Activated CD8-positive, alpha-beta T cell treated with anti-CD3 and anti-CD28 coated beads, Interleukin-2, amount 10 ng/mL, durations not matched to agents 7 days and 5 days (primary cell): ENCODE data around the gene AGBL1. TPM values are rescaled to one million over a fixed set of nuclear protein-coding genes. Genes with fewer than 3 reads are reported as not detected.

ENCODE experiments used
- ATAC-seq: fragments of 150-1000 bp; cut with Tn5 transposase; one replicate; pipeline ENCODE4 v1.10.0; 2021; ENCODE audit warnings: moderate library complexity
- CTCF ChIA-PET: fragments of 350-600 bp; sonication (Branson Sonifier 250); formaldehyde crosslinking; loops from one replicate; lab custom pipeline; 2021; ENCODE audit warnings: antibody characterized with exemption; lab: Charles Lee
- POLR2A ChIA-PET: fragments of 350-600 bp; sonication (Branson Sonifier 250); formaldehyde crosslinking; loops from one replicate; lab custom pipeline; 2021; ENCODE audit warnings: antibody characterized with exemption; lab: Charles Lee
- DNase-seq: peaks from one replicate; pipeline ENCODE4 v3.0.0-alpha.2; 2020
- H3K27ac Mint-ChIP-seq: one replicate; pipeline ENCODE4 v1.8.0; 2021; ENCODE audit warnings: mild to moderate bottlenecking, mixed read lengths
- H3K27me3 Mint-ChIP-seq: one replicate; pipeline ENCODE4 v1.8.0; 2021; ENCODE audit warnings: low read depth, mixed read lengths
- H3K36me3 Mint-ChIP-seq: one replicate; pipeline ENCODE4 v1.8.0; 2021; ENCODE audit warnings: low read depth, mixed read lengths
- H3K4me1 Mint-ChIP-seq: one replicate; pipeline ENCODE4 v1.8.0; 2021; ENCODE audit warnings: low read depth, mixed read lengths
- H3K4me3 Mint-ChIP-seq: one replicate; pipeline ENCODE4 v1.8.0; 2021; ENCODE audit warnings: mild to moderate bottlenecking, mixed read lengths
- H3K9me3 Mint-ChIP-seq: one replicate; pipeline ENCODE4 v1.8.0; 2022; ENCODE audit warnings: mixed read lengths; ENCODE audit not compliant: insufficient read depth
- total RNA-seq, 2 experiments: library from RNA; stranded (reverse); gene quantifications; one replicate each; pipeline ENCODE4 v1.2.3, GENCODE V29; 2021

The AGBL1 gene
- total RNA-seq, 2 experiments from 2014 or later, result not detected

DNA sequence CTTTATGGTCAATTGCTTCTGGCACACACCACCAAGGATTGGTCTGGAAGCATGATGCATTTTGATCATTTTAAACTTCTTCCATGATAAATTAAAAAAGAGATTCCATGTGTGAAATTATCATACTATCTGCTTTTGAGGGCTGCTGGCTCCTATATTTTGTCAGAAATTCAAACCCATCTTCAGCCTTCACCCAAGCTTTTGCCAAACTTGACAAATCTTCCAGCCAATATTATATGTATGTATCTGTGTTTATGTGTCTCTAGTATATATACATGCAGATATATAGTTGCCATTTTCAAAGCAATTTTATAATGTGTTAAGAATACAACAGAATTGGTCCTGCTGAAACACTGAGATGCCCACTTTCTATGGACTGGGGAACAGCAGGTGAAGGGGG lies 275.7 kb downstream of the AGBL1 start:
- Mint-ChIP-seq H3K4me1 (no peaks in the 10 kb centered on the region), H3K4me3 (no peak overlapping the region), H3K27me3 (no peaks in the 10 kb centered on the region), H3K27ac (no peak overlapping the region), H3K9me3 (no peaks in the 10 kb centered on the region), H3K36me3 (no peaks in the 10 kb centered on the region)
- ATAC-seq (no peak), DNase-seq (no peak)
- POLR2A ChIA-PET, result no interaction called here
- CTCF ChIA-PET, result no interaction called here

DNA sequence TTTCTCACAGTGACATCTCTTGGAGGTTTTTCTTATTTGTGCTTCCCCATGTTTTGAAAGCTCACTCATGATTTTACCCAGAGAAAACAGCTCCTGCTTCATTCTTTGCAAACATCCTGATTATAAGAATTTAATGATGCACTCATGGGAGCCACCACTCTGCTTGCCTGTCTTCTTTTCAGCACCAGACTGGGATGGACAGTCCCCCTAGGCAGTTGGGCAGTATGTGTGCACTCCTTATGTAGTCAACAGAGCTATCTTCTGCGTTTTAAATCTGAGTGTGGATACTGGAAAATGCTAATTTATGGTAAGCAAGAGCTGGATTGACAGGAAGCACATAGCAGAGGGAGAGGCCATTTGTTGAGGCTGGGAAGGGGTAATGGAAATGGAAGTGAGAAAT lies 276.1 kb downstream of the AGBL1 start:
- H3K4me1 Mint-ChIP-seq, result no peaks in the 10 kb centered on the region

DNA sequence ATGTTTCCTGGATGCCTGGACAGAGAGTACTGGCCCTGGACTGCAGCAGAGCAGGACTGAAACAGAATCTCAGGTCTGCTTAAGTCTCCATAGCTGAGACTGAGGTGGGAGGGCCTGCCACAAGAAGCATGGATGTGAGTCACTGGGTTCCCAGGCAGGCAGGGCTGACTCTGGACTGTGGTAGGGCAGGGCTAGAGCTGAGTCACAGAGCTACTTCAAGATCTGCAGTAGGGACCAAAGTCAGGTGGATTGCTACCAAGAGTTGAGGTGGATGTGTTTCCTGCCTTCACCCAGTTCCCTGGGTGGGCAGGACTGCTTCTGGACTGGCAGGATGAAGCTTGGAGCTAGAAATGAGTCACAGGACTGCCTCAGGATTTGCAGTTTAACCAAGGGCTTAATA lies 282.9 kb downstream of the AGBL1 start:
- no peak for ATAC-seq
- H3K36me3 Mint-ChIP-seq, result no peaks in the 10 kb centered on the region
- no peak overlapping the region for H3K4me3 Mint-ChIP-seq
- H3K9me3 Mint-ChIP-seq, result no peaks in the 10 kb centered on the region
- POLR2A ChIA-PET, result no interaction called here
- H3K27me3 Mint-ChIP-seq, result no peaks in the 10 kb centered on the region
- no peak overlapping the region for H3K27ac Mint-ChIP-seq
- no peak for DNase-seq
- no peaks in the 10 kb centered on the region for H3K4me1 Mint-ChIP-seq
- CTCF ChIA-PET, result no interaction called here

More for the DNA sequence above, 276.1 kb downstream of the AGBL1 start:
- H3K27ac Mint-ChIP-seq, result no peak overlapping the region
- ChIA-PET CTCF (no interaction called here), POLR2A (no interaction called here)
- H3K36me3 Mint-ChIP-seq, result no peaks in the 10 kb centered on the region
- no peak for ATAC-seq
- no peak overlapping the region for H3K4me3 Mint-ChIP-seq
- DNase-seq, result no peak
- no peaks in the 10 kb centered on the region for H3K9me3 Mint-ChIP-seq
- H3K27me3 Mint-ChIP-seq, result no peaks in the 10 kb centered on the region

DNA sequence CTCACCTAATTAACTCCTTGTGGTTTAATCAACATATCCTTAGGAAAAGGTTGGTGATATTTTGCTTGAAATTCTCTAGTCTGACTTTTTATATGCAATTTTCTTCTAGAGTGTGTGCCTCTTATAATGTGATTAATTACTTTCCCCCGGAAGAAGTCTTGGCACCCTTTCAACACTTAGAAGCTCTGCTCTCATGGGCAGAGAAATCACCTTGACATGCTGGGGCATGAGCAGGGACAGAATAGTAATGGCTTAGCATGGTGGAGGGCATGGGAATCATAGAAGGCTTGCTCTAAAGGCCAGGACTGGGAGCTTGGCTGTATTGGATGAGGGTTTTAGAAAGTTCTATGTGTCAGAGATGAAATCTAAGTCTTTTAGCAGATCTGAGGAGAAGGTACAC lies 293.5 kb downstream of the AGBL1 start:
- Mint-ChIP-seq H3K36me3 (no peaks in the 10 kb centered on the region), H3K4me1 (no peaks in the 10 kb centered on the region), H3K27me3 (no peaks in the 10 kb centered on the region), H3K27ac (no peak overlapping the region), H3K4me3 (no peak overlapping the region), H3K9me3 (no peaks in the 10 kb centered on the region)
- POLR2A ChIA-PET, result no interaction called here
- CTCF ChIA-PET, result no interaction called here
- ATAC-seq (no peak), DNase-seq (no peak)

DNA sequence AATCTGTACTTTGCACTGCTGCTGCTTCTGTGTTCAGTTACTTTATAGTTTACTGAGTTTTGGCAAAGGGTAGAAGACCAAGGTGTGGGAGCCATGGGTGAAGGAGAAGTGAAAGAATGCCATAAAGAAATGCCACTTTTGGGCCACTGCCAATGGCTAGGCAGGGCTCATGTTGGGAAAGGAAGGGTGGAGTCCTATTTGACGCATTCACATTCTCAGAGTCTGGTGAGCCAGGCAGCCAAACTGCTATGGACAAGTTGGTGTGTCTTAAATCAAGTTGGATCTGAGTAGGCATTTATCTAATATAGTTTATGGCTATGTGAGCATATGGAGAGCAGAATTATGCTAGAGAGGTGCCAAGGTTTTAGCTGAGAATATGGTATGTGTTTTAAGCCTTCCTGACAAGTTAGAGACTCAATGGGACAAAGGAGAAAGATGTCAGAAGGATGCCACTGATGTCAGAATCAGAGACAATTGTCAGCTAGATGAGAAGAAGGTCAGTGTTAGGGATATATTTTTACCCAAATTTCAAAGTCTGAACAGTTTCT lies 296.1 kb downstream of the AGBL1 start:
- H3K36me3 Mint-ChIP-seq, result no peaks in the 10 kb centered on the region
- ATAC-seq (no peak), DNase-seq (no peak)
- CTCF ChIA-PET, result no interaction called here
- H3K4me1 Mint-ChIP-seq, result no peaks in the 10 kb centered on the region
- no peaks in the 10 kb centered on the region for H3K27me3 Mint-ChIP-seq
- POLR2A ChIA-PET, result no interaction called here
- no peak overlapping the region for H3K4me3 Mint-ChIP-seq
- H3K9me3 Mint-ChIP-seq, result no peaks in the 10 kb centered on the region
- no peak overlapping the region for H3K27ac Mint-ChIP-seq

DNA sequence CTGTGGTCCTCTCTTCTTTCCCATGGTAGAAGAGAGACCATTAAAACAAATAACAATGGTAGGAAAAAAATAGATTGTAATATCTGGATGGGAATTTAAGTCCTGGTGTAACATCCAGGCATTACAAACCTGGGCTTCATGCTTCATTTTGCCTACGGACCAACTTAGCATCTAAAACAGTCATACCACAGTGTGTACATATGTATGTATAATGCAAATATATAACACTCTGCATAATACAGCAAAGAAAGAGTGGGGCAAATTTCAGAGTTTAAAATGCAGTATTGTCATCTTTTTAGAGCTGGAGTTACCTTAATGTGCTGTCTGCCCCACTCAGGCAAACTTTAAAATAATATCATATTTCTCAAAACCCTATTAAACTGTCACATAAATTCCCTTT lies 298.2 kb downstream of the AGBL1 start:
- no peak for ATAC-seq

DNA sequence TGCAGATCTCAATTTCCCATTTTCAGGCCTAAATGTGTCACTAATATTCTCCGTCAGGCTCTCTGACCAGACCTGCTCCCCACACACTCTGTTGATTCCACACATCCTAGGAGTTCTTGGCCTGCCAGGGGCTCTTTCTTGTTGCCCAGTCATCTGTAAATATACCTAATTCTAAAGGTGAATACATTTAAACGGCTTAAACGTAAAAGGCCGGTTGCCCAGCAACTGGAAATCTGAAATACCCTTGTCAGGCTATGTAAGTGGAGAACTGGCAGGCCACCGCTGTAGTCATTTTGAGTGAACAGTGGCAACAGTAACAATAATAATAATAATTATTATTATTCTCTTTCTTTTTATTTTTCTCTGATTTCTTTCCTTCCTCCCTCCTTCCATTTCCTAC lies 302.7 kb downstream of the AGBL1 start:
- Mint-ChIP-seq H3K4me1 (no peaks in the 10 kb centered on the region), H3K27ac (no peak overlapping the region), H3K36me3 (no peaks in the 10 kb centered on the region), H3K9me3 (no peaks in the 10 kb centered on the region), H3K27me3 (no peaks in the 10 kb centered on the region), H3K4me3 (no peak overlapping the region)
- ATAC-seq, result no peak
- no peak for DNase-seq
- POLR2A ChIA-PET, result no interaction called here
- CTCF ChIA-PET, result no interaction called here

More for the DNA sequence above, 298.2 kb downstream of the AGBL1 start:
- Mint-ChIP-seq H3K27me3 (no peaks in the 10 kb centered on the region), H3K36me3 (no peaks in the 10 kb centered on the region), H3K4me3 (no peak overlapping the region), H3K4me1 (no peaks in the 10 kb centered on the region), H3K9me3 (no peaks in the 10 kb centered on the region), H3K27ac (no peak overlapping the region)
- DNase-seq, result no peak
- POLR2A ChIA-PET, result no interaction called here
- CTCF ChIA-PET, result no interaction called here

DNA sequence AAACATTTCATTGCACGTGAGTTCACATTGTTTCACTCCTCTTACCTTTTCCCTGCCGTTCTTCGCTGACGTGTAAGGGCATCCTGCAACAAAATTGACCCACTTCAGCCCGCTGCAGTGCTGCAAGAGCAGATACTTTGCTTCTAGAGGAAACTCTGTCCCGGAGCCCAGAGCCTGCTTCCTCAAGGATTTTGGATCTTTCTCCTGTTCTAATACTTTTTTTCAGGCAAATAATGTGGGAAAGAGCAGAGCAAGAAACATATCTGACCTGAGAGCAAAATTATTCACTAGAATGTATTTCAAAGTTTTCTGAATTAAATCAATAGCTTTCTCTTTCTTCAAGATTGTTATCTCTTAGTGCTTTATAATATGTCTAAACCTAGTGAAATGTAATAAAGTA lies 303.9 kb downstream of the AGBL1 start:
- Mint-ChIP-seq H3K4me3 (no peak overlapping the region), H3K4me1 (no peaks in the 10 kb centered on the region), H3K9me3 (no peaks in the 10 kb centered on the region), H3K27ac (no peak overlapping the region), H3K36me3 (no peaks in the 10 kb centered on the region), H3K27me3 (no peaks in the 10 kb centered on the region)
- ChIA-PET POLR2A (no interaction called here), CTCF (no interaction called here)
- DNase-seq, result no peak
- no peak for ATAC-seq

DNA sequence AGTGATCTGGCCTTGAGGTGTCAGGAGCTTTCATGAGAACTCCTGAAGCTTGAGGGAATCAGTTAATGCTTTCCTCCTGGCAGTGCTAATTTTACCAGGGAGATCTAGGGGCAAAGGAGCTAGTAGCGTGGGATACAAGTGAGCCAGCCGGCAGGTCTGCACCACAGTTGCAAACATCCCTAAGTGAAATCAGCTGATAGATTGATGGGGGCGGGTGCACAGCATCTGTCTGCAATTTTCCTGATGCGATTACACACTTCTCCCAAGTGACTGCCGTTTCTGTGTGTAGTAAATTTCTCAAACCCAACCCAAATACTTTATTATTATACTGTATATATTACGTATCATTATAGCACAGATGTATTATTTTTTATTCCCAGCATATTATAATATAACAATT lies 304.5 kb downstream of the AGBL1 start:
- DNase-seq (no peak), ATAC-seq (no peak)
- ChIA-PET POLR2A (no interaction called here), CTCF (no interaction called here)
- Mint-ChIP-seq H3K4me1 (no peaks in the 10 kb centered on the region), H3K4me3 (no peak overlapping the region), H3K27me3 (no peaks in the 10 kb centered on the region), H3K9me3 (no peaks in the 10 kb centered on the region), H3K36me3 (no peaks in the 10 kb centered on the region), H3K27ac (no peak overlapping the region)

DNA sequence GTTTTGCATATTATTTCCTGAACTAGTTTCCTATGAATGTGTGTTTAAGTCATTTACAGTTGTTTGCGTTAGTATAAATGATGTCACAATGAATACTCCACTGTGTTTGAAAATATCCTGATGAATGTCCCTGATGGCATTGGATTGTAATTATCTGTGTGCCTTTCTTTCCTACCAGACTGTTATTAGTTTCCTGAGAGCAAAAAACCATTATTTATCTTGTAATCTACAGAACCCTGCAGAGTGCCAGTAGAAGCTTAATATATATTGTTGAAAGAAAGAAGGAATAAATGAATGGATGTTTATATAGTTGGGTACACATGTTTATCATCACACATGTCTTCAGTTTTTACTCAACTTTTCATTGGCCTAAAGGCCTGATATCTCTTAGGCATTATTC lies 312.6 kb downstream of the AGBL1 start:
- Mint-ChIP-seq H3K27ac (no peak overlapping the region), H3K4me3 (no peak overlapping the region), H3K36me3 (no peaks in the 10 kb centered on the region), H3K27me3 (no peaks in the 10 kb centered on the region), H3K9me3 (no peaks in the 10 kb centered on the region), H3K4me1 (no peaks in the 10 kb centered on the region)
- no peak for DNase-seq
- ChIA-PET CTCF (no interaction called here), POLR2A (no interaction called here)
- ATAC-seq, result no peak

DNA sequence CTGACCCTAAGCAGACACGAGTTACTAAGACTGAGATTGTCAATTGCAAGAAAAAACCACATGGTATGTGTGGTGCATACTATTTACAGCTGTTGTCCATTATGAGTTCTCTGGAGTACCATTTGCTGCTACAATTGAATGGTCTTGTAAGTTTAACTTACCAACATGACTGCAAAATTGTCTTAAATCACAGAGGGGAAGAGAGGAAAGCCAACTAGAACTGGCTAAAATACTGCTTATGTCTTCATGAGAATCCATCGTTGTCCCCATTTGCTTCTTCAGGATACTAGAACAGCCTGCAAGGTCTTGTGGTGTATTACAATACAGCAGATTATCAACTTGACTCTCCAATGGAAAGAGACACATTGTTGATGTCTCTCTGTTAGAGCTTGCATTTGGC lies 313.2 kb downstream of the AGBL1 start:
- Mint-ChIP-seq H3K4me1 (no peaks in the 10 kb centered on the region), H3K36me3 (no peaks in the 10 kb centered on the region), H3K9me3 (no peaks in the 10 kb centered on the region), H3K4me3 (no peak overlapping the region), H3K27me3 (no peaks in the 10 kb centered on the region), H3K27ac (no peak overlapping the region)
- ATAC-seq (no peak), DNase-seq (no peak)
- POLR2A ChIA-PET, result no interaction called here
- CTCF ChIA-PET, result no interaction called here

DNA sequence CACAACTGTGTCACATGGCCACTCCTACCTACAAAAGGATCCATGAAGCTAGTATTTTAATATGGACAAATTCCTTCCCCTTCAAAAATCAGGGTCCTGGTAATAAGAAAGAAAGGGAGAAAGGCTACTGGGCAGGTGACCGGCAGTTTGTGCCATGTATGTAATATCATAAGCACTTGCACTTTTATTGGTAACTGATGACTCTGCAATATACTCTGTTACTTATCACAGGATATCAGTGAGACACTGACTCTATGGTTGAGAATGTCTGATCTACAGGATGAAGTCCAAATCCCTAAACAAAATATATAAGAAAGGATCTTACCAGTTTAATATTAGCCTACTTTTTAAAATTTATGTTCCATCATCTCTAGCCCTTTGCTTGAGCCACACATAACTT lies 315.2 kb downstream of the AGBL1 start:
- ChIA-PET CTCF (no interaction called here), POLR2A (no interaction called here)
- H3K36me3 Mint-ChIP-seq, result no peaks in the 10 kb centered on the region
- DNase-seq, result no peak
- no peak overlapping the region for H3K4me3 Mint-ChIP-seq
- H3K27me3 Mint-ChIP-seq, result no peaks in the 10 kb centered on the region
- H3K9me3 Mint-ChIP-seq, result no peaks in the 10 kb centered on the region
- H3K4me1 Mint-ChIP-seq, result no peaks in the 10 kb centered on the region
- no peak for ATAC-seq
- no peak overlapping the region for H3K27ac Mint-ChIP-seq
